Measurements from ENCODE around the gene CTIF. TPM values are rescaled to one million over a fixed set of nuclear protein-coding genes. Genes with fewer than 3 reads are reported as not detected.

Gene CTIF
- total RNA-seq, 2 donors from 2014 or later = 30.6 to 61.2 TPM

- peaks cover 0 to 17% of the 10 kb centered on the region in 2 donors for H3K9me3 ChIP-seq
- H3K4me1 ChIP-seq = peaks cover 0 to 17% of the 10 kb centered on the region in 2 donors
- TF ChIP-seq CTCF (IDR thresholded peaks at IDR 0.05) = no peak
- no peaks in the 10 kb centered on the region for H3K27me3 ChIP-seq
- H3K4me3 ChIP-seq = no peak overlapping the region
- peaks cover 58% of the 10 kb centered on the region for H3K36me3 ChIP-seq
- no peak overlapping the region for H3K27ac ChIP-seq
- no peak for DNase-seq (ENCODE audit: low spot score)
These were observed 131.3 kb downstream of the CTIF start for GRCh38 chr18:48669991-48670750.

- no peak for DNase-seq (ENCODE audit: low spot score)
- no peak for TF ChIP-seq CTCF (IDR thresholded peaks at IDR 0.05)
- Histone ChIP-seq H3K27me3 (no peaks in the 10 kb centered on the region), H3K4me3 (no peak overlapping the region), H3K4me1 (peaks cover 0 to 25% of the 10 kb centered on the region in 2 donors), H3K36me3 (peaks cover 50% of the 10 kb centered on the region), H3K9me3 (peaks cover 0 to 11% of the 10 kb centered on the region in 2 donors), H3K27ac (no peak overlapping the region)
These were observed 132.1 kb downstream of the CTIF start for GRCh38 chr18:48670751-48671560.

GRCh38 chr18:48671561-48671945 is 132.7 kb downstream of the CTIF start:
- DNase-seq (ENCODE audit: low spot score) = no peak
- Histone ChIP-seq H3K27ac (no peak overlapping the region), H3K36me3 (peaks cover 44% of the 10 kb centered on the region), H3K4me3 (no peak overlapping the region), H3K27me3 (no peaks in the 10 kb centered on the region), H3K9me3 (peaks cover 0 to 11% of the 10 kb centered on the region in 2 donors), H3K4me1 (peaks cover 0 to 31% of the 10 kb centered on the region in 2 donors)
- TF ChIP-seq CTCF (IDR thresholded peaks at IDR 0.05) = no peak

GRCh38 chr18:48672671-48673340 is 134.0 kb downstream of the CTIF start:
- Histone ChIP-seq H3K4me3 (no peak overlapping the region), H3K27ac (no peak overlapping the region), H3K4me1 (peaks cover 0 to 39% of the 10 kb centered on the region in 2 donors), H3K27me3 (no peaks in the 10 kb centered on the region), H3K36me3 (peaks cover 35% of the 10 kb centered on the region), H3K9me3 (peaks cover 0 to 11% of the 10 kb centered on the region in 2 donors)
- no peak for DNase-seq (ENCODE audit: low spot score)
- no peak for TF ChIP-seq CTCF (IDR thresholded peaks at IDR 0.05)

- no peak overlapping the region for H3K4me3 ChIP-seq
- H3K27ac ChIP-seq = no peak overlapping the region
- H3K9me3 ChIP-seq = peaks cover 0 to 11% of the 10 kb centered on the region in 2 donors
- peaks cover 0 to 41% of the 10 kb centered on the region in 2 donors for H3K4me1 ChIP-seq
- H3K27me3 ChIP-seq = no peaks in the 10 kb centered on the region
- DNase-seq (ENCODE audit: low spot score) = no peak
- no peak for TF ChIP-seq CTCF (IDR thresholded peaks at IDR 0.05)
- H3K36me3 ChIP-seq = peaks cover 29% of the 10 kb centered on the region
These were observed 134.6 kb downstream of the CTIF start for GRCh38 chr18:48673456-48673852.

All from right atrium auricular region (tissue), 2 donors.